Measurements from ENCODE around the gene PEDS1. TPM values are rescaled to one million over a fixed set of nuclear protein-coding genes. Genes with fewer than 3 reads are reported as not detected.

PEDS1 gene
- total and polyA plus RNA-seq, 10 of the 15 experiments (the other 5 are each of a cell fraction or from before 2014, with no cell fraction given): 1.7 to 25.6 (median 16.8) TPM

DNA sequence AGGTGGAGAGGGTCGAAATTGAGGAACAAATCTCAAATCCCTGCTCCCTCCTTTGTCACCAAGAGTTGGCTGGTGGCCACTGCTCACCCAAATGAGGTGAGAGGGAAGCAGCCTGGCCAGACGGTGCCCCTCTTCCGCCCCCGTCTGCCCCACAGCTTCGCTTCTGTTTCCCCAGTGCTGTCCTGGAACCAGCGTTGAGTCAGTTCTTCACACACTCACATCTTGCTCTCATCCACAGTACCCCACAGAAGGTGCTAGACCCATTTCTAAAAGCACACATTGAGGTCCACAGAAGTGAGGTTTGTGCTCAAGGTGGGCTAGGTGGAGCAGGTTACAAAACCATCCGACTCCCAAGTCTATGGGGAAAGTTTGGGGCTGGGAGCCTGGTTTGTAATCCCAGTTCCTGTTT lies 40.9 kb upstream of the PEDS1 start:
- Histone ChIP-seq H3K9me3 (replicated peaks; ENCODE audit: control insufficient read depth, insufficient read depth, low read length) (no peaks in the 10 kb centered on the region), H3K27ac (ENCODE audit: control insufficient read depth, insufficient read depth) (no peak overlapping the region), H3K4me3 (no peak overlapping the region), H3K9ac (ENCODE audit: control insufficient read depth, insufficient read depth, low read length) (no peak overlapping the region), H4K20me1 (ENCODE audit: control insufficient read depth, insufficient read depth) (no peaks in the 10 kb centered on the region), H3K4me2 (ENCODE audit: control insufficient read depth, insufficient read depth) (no peak overlapping the region), H3K79me2 (ENCODE audit: control insufficient read depth, insufficient read depth, low read length) (peaks cover 12% of the 10 kb centered on the region), H3K36me3 (ENCODE audit: control insufficient read depth in 2 of 2, insufficient read depth in 2 of 2, low read length in 1 of 2) (no peaks in the 10 kb centered on the region), H2AFZ (ENCODE audit: control insufficient read depth, low read depth, low read length) (no peak overlapping the region), H3K4me1 (ENCODE audit: control insufficient read depth, insufficient read depth, low read length) (peaks cover 7% of the 10 kb centered on the region), H3K27me3 (replicated peaks in 1 of 2; ENCODE audit: control insufficient read depth in 2 of 2, insufficient read depth in 2 of 2, low read length in 1 of 2) (no peaks in the 10 kb centered on the region)
- SMC1A ChIA-PET (ENCODE audit: uncharacterized antibody, unreplicated experiment): no interaction called here
- CTCF ChIA-PET: no interaction called here
- ATAC-seq (no peak), DNase-seq (ENCODE audit: low read depth, low spot score) (no peak), FAIRE-seq (no peak)
- POLR2A ChIA-PET: no interaction called here
- WGBS (ENCODE audit: insufficient coverage, insufficient replicate concordance, low lambda C conversion rate, missing lambda C conversion rate): 87% methylated on average over 7 of the region's 7 CpGs
- in situ Hi-C loops (cut with MboI) (no loop called here), intact Hi-C loops (cut with micrococcal nuclease; ENCODE audit: unreplicated experiment) (no loop called here)
- no peak for TF ChIP-seq ZNF622 (IDR thresholded peaks at IDR 0.05)
- no peak for TF ChIP-seq BRCA1 (IDR thresholded peaks at IDR 0.05; ENCODE audit: low read depth, low read length)
- TF ChIP-seq POLR2A (IDR thresholded peaks at IDR 0.05; ENCODE audit: low read depth, low read length): peak; percentile 40; the same call in 1 of the 2 replicates
- BruUV-seq (replicated peaks): no TSS peak
- RAD21 ChIA-PET (ENCODE audit: unreplicated experiment): no interaction called here

GRCh38 chr20:50193836-50194421 lies 40.4 kb upstream of the PEDS1 start:
- no peaks in the 10 kb centered on the region for H4K20me1 ChIP-seq (ENCODE audit: control insufficient read depth, insufficient read depth)
- H3K9ac ChIP-seq (ENCODE audit: control insufficient read depth, insufficient read depth, low read length): no peak overlapping the region
- peak overlapping the region; percentile 97 for H3K4me2 ChIP-seq (ENCODE audit: control insufficient read depth, insufficient read depth)
- no peak overlapping the region for H3K4me3 ChIP-seq
- ATAC-seq (no peak), FAIRE-seq (no peak), DNase-seq (ENCODE audit: low read depth, low spot score) (no peak)
- no TSS peak for BruUV-seq (replicated peaks)
- no peaks in the 10 kb centered on the region for H3K36me3 ChIP-seq (ENCODE audit: control insufficient read depth in 2 of 2, insufficient read depth in 2 of 2, low read length in 1 of 2)
- POLR2A ChIA-PET: no interaction called here
- SMC1A ChIA-PET (ENCODE audit: uncharacterized antibody, unreplicated experiment): no interaction called here
- H3K79me2 ChIP-seq (ENCODE audit: control insufficient read depth, insufficient read depth, low read length): peaks cover 12% of the 10 kb centered on the region
- in situ Hi-C loops (cut with MboI): no loop called here
- WGBS (ENCODE audit: insufficient coverage, insufficient replicate concordance, low lambda C conversion rate, missing lambda C conversion rate): 95% methylated on average over 16 of the region's 16 CpGs
- RAD21 ChIA-PET (ENCODE audit: unreplicated experiment): interaction anchor here (0.5 kb wide), 1 partner anchor 591 kb away, joined by 4 read pairs; no protein-coding TSS in a partner anchor
- peaks cover 7% of the 10 kb centered on the region for H3K4me1 ChIP-seq (ENCODE audit: control insufficient read depth, insufficient read depth, low read length)
- intact Hi-C loops (cut with micrococcal nuclease; ENCODE audit: unreplicated experiment): no loop called here
- CTCF ChIA-PET: no interaction called here
- no peak overlapping the region for H2AFZ ChIP-seq (ENCODE audit: control insufficient read depth, low read depth, low read length)
- no peaks in the 10 kb centered on the region for H3K27me3 ChIP-seq (replicated peaks in 1 of 2; ENCODE audit: control insufficient read depth in 2 of 2, insufficient read depth in 2 of 2, low read length in 1 of 2)
- no peak overlapping the region for H3K27ac ChIP-seq (ENCODE audit: control insufficient read depth, insufficient read depth)
- H3K9me3 ChIP-seq (replicated peaks; ENCODE audit: control insufficient read depth, insufficient read depth, low read length): no peaks in the 10 kb centered on the region
- TF ChIP-seq RB1 (IDR thresholded peaks at IDR 0.05; ENCODE audit: borderline replicate concordance) (no peak), ZNF207 (IDR thresholded peaks at IDR 0.05; ENCODE audit: borderline replicate concordance) (no peak), ESRRA (IDR thresholded peaks at IDR 0.05; ENCODE audit: low read length) (no peak), FOXM1 (IDR thresholded peaks at IDR 0.05; ENCODE audit: low read depth, low read length) (no peak)

Measured in GM12878 (cell line).